Body of pancreas (tissue), 4 donors: ENCODE results near the gene LPP.

ENCODE experiments used
- POLR2A ChIP-seq, 3 donors: fragments of 450-650 bp; IDR thresholded peaks; one replicate each; pipeline ENCODE4 v1.6.1; 2016; ENCODE audit warnings: antibody characterized with exemption in 3 of 3, mild to moderate bottlenecking in 2 of 3
- TF ChIP-seq, protein P1 (sequence below), 7 experiments: fragments of 450-650 bp in 4 of 7; fragments of 200-600 bp in 3 of 7; sonication (generic) in 3 of 7; IDR thresholded peaks; one replicate each; pipeline ENCODE4 v1.5.1; 2016 to 2019; ENCODE audit warnings: antibody characterized with exemption in 7 of 7

DNA sequence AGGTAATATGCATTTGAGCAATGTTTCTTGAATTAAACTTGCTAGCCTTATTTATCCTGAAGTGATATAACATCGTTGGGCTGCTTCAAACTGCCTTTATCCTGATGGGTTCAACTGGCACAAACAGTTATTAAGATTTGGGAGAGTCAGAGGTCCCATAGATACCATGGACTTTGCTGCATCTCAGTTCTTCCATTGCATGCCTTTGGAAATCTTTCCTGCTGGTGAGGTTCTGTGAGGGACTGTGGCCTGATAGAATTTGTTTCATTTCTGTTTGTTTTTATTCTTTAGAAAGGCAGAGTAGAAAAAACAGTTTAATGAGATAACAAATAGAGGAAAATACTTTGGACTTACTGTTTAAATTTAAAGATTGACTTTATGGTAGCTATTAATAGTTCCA, 508.3 kb downstream of the LPP start:
- TF ChIP-seq, protein P1, sequence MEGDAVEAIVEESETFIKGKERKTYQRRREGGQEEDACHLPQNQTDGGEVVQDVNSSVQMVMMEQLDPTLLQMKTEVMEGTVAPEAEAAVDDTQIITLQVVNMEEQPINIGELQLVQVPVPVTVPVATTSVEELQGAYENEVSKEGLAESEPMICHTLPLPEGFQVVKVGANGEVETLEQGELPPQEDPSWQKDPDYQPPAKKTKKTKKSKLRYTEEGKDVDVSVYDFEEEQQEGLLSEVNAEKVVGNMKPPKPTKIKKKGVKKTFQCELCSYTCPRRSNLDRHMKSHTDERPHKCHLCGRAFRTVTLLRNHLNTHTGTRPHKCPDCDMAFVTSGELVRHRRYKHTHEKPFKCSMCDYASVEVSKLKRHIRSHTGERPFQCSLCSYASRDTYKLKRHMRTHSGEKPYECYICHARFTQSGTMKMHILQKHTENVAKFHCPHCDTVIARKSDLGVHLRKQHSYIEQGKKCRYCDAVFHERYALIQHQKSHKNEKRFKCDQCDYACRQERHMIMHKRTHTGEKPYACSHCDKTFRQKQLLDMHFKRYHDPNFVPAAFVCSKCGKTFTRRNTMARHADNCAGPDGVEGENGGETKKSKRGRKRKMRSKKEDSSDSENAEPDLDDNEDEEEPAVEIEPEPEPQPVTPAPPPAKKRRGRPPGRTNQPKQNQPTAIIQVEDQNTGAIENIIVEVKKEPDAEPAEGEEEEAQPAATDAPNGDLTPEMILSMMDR (IDR thresholded peaks at IDR 0.05), result no peak
- no peak for TF ChIP-seq POLR2A (IDR thresholded peaks at IDR 0.05)
